Duodenal mucosa (tissue), 2 donors: Measurements from ENCODE around the gene CFAP251.
"Not testable (repeated sequence)": the region's sequence is repeated elsewhere in the genome, so short reads cannot be mapped to it uniquely, and the experiment has no call there.

Source experiments
- H3K27ac ChIP-seq: one replicate; pipeline ENCODE4 v1.7.0; 2013; ENCODE audit warnings: low read depth, low read length
- H3K27me3 ChIP-seq, 2 donors: one replicate each; pipeline ENCODE4 v1.7.0; 2013; ENCODE audit warnings: low read length in 2 of 2, control low read depth in 1 of 2; ENCODE audit not compliant: insufficient read depth in 2 of 2, control insufficient read depth in 1 of 2
- H3K36me3 ChIP-seq, 2 donors: one replicate each; pipeline ENCODE4 v1.7.0; 2013; ENCODE audit warnings: low read length in 2 of 2, control low read depth in 1 of 2; ENCODE audit not compliant: insufficient read depth in 2 of 2, control insufficient read depth in 1 of 2
- H3K4me1 ChIP-seq, 2 donors: one replicate each; pipeline ENCODE4 v1.7.0; 2013; ENCODE audit warnings: low read length in 2 of 2, control low read depth in 1 of 2; ENCODE audit not compliant: insufficient read depth in 2 of 2, control insufficient read depth in 1 of 2
- H3K4me3 ChIP-seq, 2 donors: one replicate each; pipeline ENCODE4 v1.7.0; 2013; ENCODE audit warnings: low read length in 2 of 2, low read depth in 1 of 2
- H3K9ac ChIP-seq, 2 donors: one replicate each; pipeline ENCODE4 v1.7.0; 2013; ENCODE audit warnings: low read length in 2 of 2, low read depth in 1 of 2
- H3K9me3 ChIP-seq, 2 donors: one replicate each; pipeline ENCODE4 v1.7.0; 2013; ENCODE audit warnings: low read length in 2 of 2, control low read depth in 1 of 2; ENCODE audit not compliant: control insufficient read depth in 1 of 2

CFAP251 gene

GRCh38 chr12:121885129-121885528, 33.3 kb upstream of the CFAP251 start:
- H3K9ac ChIP-seq, H3K27ac ChIP-seq, H3K9me3 ChIP-seq, H3K4me3 ChIP-seq, H3K27me3 ChIP-seq, H3K36me3 ChIP-seq: not testable (repeated sequence)
- H3K4me1 ChIP-seq = peaks cover 12 to 14% of the 10 kb centered on the region in 2 donors

- H3K27me3 ChIP-seq = no peaks in the 10 kb centered on the region
- peak overlapping the region; percentile 21 to 40 for H3K9ac ChIP-seq
- no peaks in the 10 kb centered on the region for H3K9me3 ChIP-seq
- no peak overlapping the region for H3K27ac ChIP-seq
- peaks cover 0 to 2% of the 10 kb centered on the region in 2 donors for H3K36me3 ChIP-seq
- H3K4me3 ChIP-seq = peak overlapping the region; percentile 91 to 94
- peaks cover 18 to 21% of the 10 kb centered on the region in 2 donors for H3K4me1 ChIP-seq
Observed at GRCh38 chr12:121888083-121888477, 30.3 kb upstream of the CFAP251 start.

DNA sequence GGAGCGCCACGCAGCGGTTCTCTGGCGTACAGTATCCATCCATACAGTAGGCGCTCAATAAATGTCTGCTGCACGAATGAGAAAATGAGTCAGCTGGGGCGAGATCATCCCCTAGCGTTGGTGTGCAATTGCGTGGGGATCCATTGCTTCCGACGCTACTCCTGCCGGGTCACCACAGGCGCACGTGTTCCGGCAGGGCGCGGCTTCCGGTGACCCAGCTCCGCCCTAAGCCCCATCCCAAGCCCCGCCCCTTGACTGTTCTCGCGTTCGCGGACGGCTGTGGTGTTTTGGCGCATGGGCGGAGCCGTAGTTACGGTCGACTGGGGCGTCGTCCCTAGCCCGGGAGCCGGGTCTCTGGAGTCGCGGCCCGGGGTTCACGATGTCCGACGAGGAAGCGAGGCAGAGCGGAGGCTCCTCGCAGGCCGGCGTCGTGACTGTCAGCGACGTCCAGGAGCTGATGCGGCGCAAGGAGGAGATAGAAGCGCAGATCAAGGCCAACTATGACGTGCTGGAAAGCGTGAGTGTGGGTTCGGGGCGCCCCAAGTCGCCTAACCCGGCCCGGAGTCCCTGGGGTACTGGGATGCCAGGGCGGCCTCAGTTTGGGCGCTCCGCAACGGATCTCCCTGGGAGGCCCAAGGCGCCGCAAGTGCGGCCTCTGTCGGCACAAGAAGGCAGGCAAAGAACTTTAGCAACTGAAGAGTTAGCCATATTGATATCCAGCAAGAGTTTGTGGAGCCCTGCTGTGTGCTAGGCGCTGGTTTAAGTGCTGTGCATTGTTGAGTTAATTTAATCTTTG, 29.7 kb upstream of the CFAP251 start, which contains the start of gene PSMD9:
PSMD9 (plus strand) TSS at position 313 of the 796 bp plus-strand sequence; CDS start at position 380, 67 bp downstream.
- Histone ChIP-seq H3K4me3 (peak within 1 kb of the TSS; percentile 91 to 94), H3K27ac (peak within 1 kb of the TSS; percentile 94), H3K36me3 (peaks cover 0 to 5% of the 10 kb centered on the region in 2 donors), H3K27me3 (no peaks in the 10 kb centered on the region), H3K9ac (peak within 1 kb of the TSS; percentile 76 to 92), H3K9me3 (no peaks in the 10 kb centered on the region), H3K4me1 (peaks cover 24 to 27% of the 10 kb centered on the region in 2 donors)

GRCh38 chr12:121889274-121889624, 29.1 kb upstream of the CFAP251 start:
- Histone ChIP-seq H3K4me1 (peaks cover 30 to 33% of the 10 kb centered on the region in 2 donors), H3K36me3 (peaks cover 0 to 6% of the 10 kb centered on the region in 2 donors), H3K9ac (peak overlapping the region; percentile 76 to 92), H3K27ac (peak overlapping the region; percentile 94), H3K9me3 (no peaks in the 10 kb centered on the region), H3K27me3 (no peaks in the 10 kb centered on the region), H3K4me3 (peak overlapping the region; percentile 91 to 94)

DNA sequence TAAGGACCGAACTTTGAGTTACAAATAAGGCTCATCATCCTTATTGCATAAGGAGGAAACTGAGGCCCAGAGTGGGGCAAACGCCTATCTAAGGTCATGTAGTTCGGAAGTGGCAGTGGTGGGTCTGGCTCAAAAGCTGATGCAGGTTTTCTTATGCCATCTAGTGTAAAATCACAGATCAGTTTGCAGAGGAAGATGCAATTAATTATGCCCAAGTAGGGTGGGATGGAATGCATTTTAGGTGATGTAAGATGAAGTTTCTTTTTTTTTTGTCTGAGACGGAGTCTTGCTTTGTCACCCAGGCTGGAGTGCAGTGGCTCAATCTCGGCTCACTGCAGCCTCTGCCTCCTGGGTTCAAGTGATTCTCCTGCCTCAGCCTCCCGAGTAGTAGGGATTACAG, 28.7 kb upstream of the CFAP251 start:
- H3K9ac ChIP-seq = peak overlapping the region; percentile 76 to 92

GRCh38 chr12:121892673-121893561, 25.5 kb upstream of the CFAP251 start:
- Histone ChIP-seq H3K4me3 (no peak overlapping the region), H3K9me3 (no peaks in the 10 kb centered on the region), H3K27me3 (no peaks in the 10 kb centered on the region), H3K4me1 (peaks cover 33 to 37% of the 10 kb centered on the region in 2 donors), H3K36me3 (peaks cover 8 to 32% of the 10 kb centered on the region in 2 donors), H3K27ac (no peak overlapping the region), H3K9ac (no peak overlapping the region)

More for the DNA sequence above, 28.7 kb upstream of the CFAP251 start:
- Histone ChIP-seq H3K4me3 (peak overlapping the region; percentile 91 to 94), H3K4me1 (peaks cover 33 to 37% of the 10 kb centered on the region in 2 donors), H3K36me3 (peaks cover 0 to 10% of the 10 kb centered on the region in 2 donors)
- not testable (repeated sequence) for H3K27ac ChIP-seq, H3K27me3 ChIP-seq, H3K9me3 ChIP-seq

- H3K27ac ChIP-seq = no peak overlapping the region
- H3K9me3 ChIP-seq = no peaks in the 10 kb centered on the region
- H3K27me3 ChIP-seq = no peaks in the 10 kb centered on the region
- peaks cover 10 to 39% of the 10 kb centered on the region in 2 donors for H3K36me3 ChIP-seq
- peaks cover 29 to 34% of the 10 kb centered on the region in 2 donors for H3K4me1 ChIP-seq
- no peak overlapping the region for H3K9ac ChIP-seq
- no peak overlapping the region for H3K4me3 ChIP-seq
Observed at GRCh38 chr12:121893961-121894460, 24.4 kb upstream of the CFAP251 start.

DNA sequence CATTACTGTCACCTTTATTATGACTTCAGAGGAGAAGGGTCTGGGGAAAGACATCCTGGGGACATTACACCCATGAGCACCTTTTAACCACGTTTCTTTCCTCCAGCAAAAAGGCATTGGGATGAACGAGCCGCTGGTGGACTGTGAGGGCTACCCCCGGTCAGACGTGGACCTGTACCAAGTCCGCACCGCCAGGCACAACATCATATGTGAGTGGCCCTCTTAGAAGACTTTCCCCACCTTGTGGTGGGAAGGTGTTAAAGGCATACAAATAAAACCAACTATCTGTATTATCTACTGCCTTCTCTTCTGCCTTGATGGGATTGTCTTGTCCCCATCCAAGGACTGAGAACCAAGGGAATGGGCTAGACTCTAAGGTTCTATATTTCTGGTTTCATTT, 23.8 kb upstream of the CFAP251 start:
- peaks cover 25 to 29% of the 10 kb centered on the region in 2 donors for H3K4me1 ChIP-seq
- H3K4me3 ChIP-seq = no peak overlapping the region
- peaks cover 17 to 46% of the 10 kb centered on the region in 2 donors for H3K36me3 ChIP-seq
- H3K9me3 ChIP-seq = no peaks in the 10 kb centered on the region
- no peaks in the 10 kb centered on the region for H3K27me3 ChIP-seq
- no peak overlapping the region for H3K27ac ChIP-seq
- H3K9ac ChIP-seq = no peak overlapping the region

- peaks cover 30 to 72% of the 10 kb centered on the region in 2 donors for H3K36me3 ChIP-seq
- H3K9me3 ChIP-seq = no peaks in the 10 kb centered on the region
- H3K27ac ChIP-seq = no peak overlapping the region
- no peak overlapping the region for H3K4me3 ChIP-seq
- H3K4me1 ChIP-seq = peaks cover 12 to 15% of the 10 kb centered on the region in 2 donors
- no peaks in the 10 kb centered on the region for H3K27me3 ChIP-seq
- no peak overlapping the region for H3K9ac ChIP-seq
Observed at GRCh38 chr12:121898287-121898686, 20.1 kb upstream of the CFAP251 start.
